T-helper 17 cell (primary cell): ENCODE data around the gene RANBP10. TPM values are rescaled to one million over a fixed set of nuclear protein-coding genes. Genes with fewer than 3 reads are reported as not detected.
A peak's percentile ranks its signal among the peaks of the same experiment; 100 is the strongest.
"Not testable (repeated sequence)": the region's sequence is repeated elsewhere in the genome, so short reads cannot be mapped to it uniquely, and the experiment has no call there.

Source experiments
- ATAC-seq: fragments of 150-1000 bp; cut with Tn5 transposase; 2 replicates; pipeline ENCODE4 v1.10.0; 2021; ENCODE audit warnings: mild to moderate bottlenecking, moderate library complexity
- DNase-seq, 3 donors: peaks; one replicate each; pipeline versions ENCODE4 v3.0.0 to v3.0.0-alpha.2; 2020 to 2021
- H3K9me3 ChIP-seq: one replicate; pipeline ENCODE4 v1.7.0; 2013; ENCODE audit warnings: low read length, mild to moderate bottlenecking; ENCODE audit not compliant: control insufficient read depth, poor library complexity, severe bottlenecking
- H3K27ac Mint-ChIP-seq: one replicate; pipeline ENCODE4 v1.8.0; 2022; ENCODE audit warnings: mild to moderate bottlenecking, moderate library complexity, mixed read lengths
- H3K27me3 Mint-ChIP-seq: one replicate; pipeline ENCODE4 v1.8.0; 2022; ENCODE audit warnings: mixed read lengths
- H3K36me3 Mint-ChIP-seq: one replicate; pipeline ENCODE4 v1.8.0; 2022; ENCODE audit warnings: low read depth, mixed read lengths
- H3K4me1 Mint-ChIP-seq: one replicate; pipeline ENCODE4 v1.8.0; 2022; ENCODE audit warnings: mild to moderate bottlenecking, mixed read lengths
- H3K4me3 Mint-ChIP-seq: one replicate; pipeline ENCODE4 v1.8.0; 2022; ENCODE audit warnings: mild to moderate bottlenecking, moderate library complexity, mixed read lengths
- total RNA-seq, 4 donors: library from RNA in 2 of 4; stranded (reverse) in 2 of 4; gene quantifications; one replicate each; pipeline ENCODE4 v1.2.3 and lab custom pipeline; 2022 to 2026

Gene RANBP10
- total RNA-seq, 2 donors from 2014 or later, result 29.8 to 30.4 TPM

DNA sequence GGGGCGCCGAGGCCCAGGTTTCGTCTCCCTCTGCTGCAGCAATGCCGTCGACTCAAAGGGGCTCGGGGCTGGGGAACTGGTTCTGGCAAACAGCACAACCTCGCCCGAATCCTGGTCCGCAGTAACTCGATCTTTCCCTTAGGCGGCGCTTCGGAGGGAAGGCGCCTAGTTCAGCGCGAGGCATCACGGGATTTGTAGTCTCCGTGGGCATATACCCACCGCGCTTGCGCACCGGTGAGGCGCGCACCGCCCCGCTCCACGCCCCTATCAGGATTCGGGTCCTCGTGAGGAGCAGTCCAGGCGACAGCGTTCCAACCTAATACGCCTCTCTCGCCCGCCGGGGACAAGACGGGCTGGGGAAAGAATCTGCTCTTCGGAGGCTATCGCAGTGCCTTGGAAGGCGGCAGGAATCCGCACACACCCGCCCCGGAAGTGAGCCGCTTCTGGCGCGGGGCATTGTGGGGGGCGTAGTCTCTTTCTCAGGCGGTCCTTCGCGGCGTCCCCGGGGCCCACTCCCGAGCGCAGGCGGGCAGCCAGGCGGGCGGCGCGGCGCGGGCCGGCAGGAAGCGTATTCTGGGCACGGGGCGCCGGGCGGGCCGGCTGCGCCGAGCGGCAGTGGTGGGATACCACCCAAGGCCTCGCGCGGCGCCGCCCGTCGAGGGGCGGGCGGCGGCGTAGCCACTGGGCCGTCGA lies 35.6 kb upstream of the RANBP10 start, which contains the start of gene THAP11:
THAP11 (plus strand) TSS at position 505 of the 693 bp plus-strand sequence. CDS start 235 bp downstream, outside the sequence.
- peak within 1 kb of the TSS; percentile 95 for H3K27ac Mint-ChIP-seq

DNA sequence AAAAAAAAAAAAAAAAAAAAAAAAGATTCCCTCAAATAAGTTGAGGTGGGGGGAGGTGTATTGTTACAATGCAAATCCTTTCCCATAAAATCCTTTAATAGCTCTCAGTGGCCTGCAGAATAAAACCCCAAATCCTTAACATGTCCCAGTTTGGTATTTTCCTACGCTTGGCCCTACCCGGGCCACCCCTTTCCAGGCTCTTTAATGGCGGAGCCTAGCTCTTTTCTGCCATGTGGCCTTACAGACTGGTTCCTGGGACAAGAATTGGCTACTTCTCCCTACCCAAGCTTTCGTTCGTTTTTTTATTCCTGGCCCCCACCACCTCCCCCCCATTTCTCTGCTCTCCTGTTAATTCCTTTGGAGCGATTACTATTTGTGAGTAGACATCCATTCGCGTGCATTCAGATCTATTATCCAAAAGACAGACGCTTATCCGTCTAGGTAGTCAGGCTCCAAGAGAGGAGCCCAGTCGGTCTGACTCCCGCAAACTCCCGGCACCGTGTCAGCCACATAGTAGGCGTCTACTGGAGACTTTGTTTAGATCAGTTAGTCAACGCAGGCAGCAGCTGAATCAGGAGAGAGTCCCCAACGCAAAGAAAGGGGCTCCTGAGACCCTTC lies 34.9 kb upstream of the RANBP10 start:
- Mint-ChIP-seq H3K36me3 (no peaks in the 10 kb centered on the region), H3K4me3 (peak overlapping the region; percentile 89), H3K4me1 (peaks cover 33% of the 10 kb centered on the region), H3K27ac (peak overlapping the region; percentile 95), H3K27me3 (no peaks in the 10 kb centered on the region)
- DNase-seq (no peak), ATAC-seq (no peak)
- H3K9me3 ChIP-seq, result no peaks in the 10 kb centered on the region

More for the DNA sequence above, 35.6 kb upstream of the RANBP10 start, which contains the start of gene THAP11:
- no peaks in the 10 kb centered on the region for H3K9me3 ChIP-seq
- Mint-ChIP-seq H3K27me3 (no peaks in the 10 kb centered on the region), H3K4me3 (peak within 1 kb of the TSS; percentile 92), H3K4me1 (peaks cover 33% of the 10 kb centered on the region), H3K36me3 (no peaks in the 10 kb centered on the region)
- DNase-seq, result peak; percentile 84 to 93 (median 87)
- ATAC-seq, result peak; percentile 62

DNA sequence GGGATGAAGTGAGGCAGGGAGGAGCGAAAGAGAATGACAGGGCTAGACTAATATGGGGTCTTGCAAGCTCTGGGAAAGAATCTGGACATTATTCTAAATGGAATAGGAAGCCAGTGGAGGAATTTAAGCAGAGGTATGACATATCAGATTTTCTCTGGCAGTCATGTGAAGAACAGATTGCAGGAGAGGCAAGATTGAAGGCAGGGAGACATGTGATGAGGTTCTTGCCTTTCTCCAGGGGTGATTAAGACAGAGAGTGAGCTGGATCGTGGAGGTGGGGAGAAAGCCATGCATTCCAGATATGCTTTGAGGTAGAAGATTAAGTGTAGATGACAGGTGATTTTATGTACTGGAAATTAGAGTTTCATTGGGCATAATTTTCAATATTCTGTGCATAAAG lies 31.5 kb upstream of the RANBP10 start:
- Mint-ChIP-seq H3K27me3 (no peaks in the 10 kb centered on the region), H3K27ac (no peak overlapping the region), H3K4me1 (peaks cover 15% of the 10 kb centered on the region), H3K36me3 (no peaks in the 10 kb centered on the region), H3K4me3 (peak overlapping the region; percentile 52)
- H3K9me3 ChIP-seq, result no peaks in the 10 kb centered on the region
- no peak for DNase-seq
- no peak for ATAC-seq

DNA sequence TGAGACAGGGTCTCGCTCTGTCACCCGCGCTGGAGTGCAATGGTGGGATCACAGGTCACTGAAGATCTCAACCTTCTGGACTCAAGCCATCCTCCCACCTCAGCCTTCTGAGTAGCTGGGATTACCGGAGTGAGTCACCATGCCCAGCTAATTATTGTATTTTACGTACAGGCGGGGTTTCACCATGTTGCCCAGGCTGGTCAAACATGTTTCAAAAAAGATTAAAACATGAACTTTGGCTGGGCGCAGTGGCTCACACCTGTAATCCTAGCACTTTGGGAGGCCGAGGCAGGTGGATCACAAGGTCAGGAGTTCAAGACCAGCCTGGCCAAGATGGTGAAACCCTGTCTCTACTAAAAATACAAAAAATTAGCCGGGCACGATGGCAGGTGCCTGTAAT lies 30.8 kb upstream of the RANBP10 start:
- DNase-seq, H3K4me3 Mint-ChIP-seq, H3K9me3 ChIP-seq, H3K27me3 Mint-ChIP-seq, H3K36me3 Mint-ChIP-seq, ATAC-seq, H3K27ac Mint-ChIP-seq: not testable (repeated sequence)
- peaks cover 12% of the 10 kb centered on the region for H3K4me1 Mint-ChIP-seq

DNA sequence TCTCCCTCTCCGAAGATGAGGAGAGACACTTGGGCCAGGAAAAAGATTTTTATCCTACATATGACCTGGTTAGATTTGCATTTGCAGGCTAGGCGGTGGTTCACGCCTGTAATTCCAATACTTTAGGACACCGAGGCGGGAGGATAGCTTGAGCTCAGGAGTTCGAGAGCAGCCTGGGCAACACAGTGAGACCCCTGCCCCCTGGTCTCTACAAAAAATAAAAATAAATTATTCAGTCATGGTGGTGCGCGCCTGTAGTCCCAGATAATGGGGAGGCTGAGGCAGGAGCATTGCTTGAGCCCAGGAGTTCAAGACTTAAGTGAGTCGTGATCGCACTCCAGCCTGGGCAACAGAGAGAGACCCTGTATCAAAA lies 27.9 kb upstream of the RANBP10 start:
- H3K27me3 Mint-ChIP-seq, result no peaks in the 10 kb centered on the region
- ATAC-seq, result no peak
- H3K4me1 Mint-ChIP-seq, result peaks cover 7% of the 10 kb centered on the region
- DNase-seq, result no peak
- H3K36me3 Mint-ChIP-seq, result peaks cover 6% of the 10 kb centered on the region
- no peaks in the 10 kb centered on the region for H3K9me3 ChIP-seq
- H3K27ac Mint-ChIP-seq, result peak overlapping the region; percentile 79
- peak overlapping the region; percentile 95 for H3K4me3 Mint-ChIP-seq

DNA sequence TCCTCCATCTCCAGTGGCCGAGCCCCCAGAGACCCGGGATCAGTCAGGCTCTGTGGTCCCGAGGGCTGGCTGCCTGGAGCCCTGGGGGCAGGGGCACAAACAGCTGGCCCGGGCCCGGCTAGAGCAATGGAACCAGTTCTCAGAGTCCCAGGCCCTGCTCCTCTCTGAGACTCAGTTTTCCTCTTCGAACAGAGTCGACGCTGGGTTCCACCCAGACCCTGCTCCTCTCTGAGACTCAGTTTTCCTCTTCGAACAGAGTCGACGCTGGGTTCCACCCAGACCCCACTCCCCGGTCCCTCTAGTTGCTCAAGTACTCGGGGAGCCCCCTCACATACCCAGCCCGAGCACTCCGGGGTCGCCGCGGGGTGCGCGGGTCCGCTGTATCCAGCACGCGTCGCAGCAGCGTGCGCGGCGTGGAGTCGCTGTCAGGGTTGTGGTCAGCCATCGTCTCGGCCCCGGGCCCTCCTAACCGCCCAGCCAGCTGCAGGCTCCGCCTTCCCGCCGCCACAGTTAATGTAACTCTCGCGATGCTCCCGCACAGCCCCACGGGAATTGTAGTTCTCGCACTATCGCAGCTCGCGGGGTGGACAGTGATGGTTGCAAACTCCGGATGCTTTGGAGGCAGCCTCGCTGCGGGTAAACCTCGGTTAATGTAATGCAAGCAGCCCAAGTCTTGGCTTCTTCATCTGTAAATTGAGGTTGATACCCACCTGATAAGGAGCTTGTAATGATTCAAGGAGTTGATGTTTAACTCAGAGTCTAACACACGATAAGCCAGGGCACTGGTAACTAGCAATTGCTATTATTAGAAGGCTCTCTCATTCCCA lies 27.3 kb upstream of the RANBP10 start:
- Mint-ChIP-seq H3K27me3 (no peaks in the 10 kb centered on the region), H3K36me3 (peaks cover 6% of the 10 kb centered on the region), H3K4me3 (peak overlapping the region; percentile 95), H3K4me1 (peaks cover 7% of the 10 kb centered on the region), H3K27ac (peak overlapping the region; percentile 79)
- ATAC-seq (peak; percentile 100), DNase-seq (peak; percentile 82 to 89 (median 85))
- H3K9me3 ChIP-seq, result no peaks in the 10 kb centered on the region

DNA sequence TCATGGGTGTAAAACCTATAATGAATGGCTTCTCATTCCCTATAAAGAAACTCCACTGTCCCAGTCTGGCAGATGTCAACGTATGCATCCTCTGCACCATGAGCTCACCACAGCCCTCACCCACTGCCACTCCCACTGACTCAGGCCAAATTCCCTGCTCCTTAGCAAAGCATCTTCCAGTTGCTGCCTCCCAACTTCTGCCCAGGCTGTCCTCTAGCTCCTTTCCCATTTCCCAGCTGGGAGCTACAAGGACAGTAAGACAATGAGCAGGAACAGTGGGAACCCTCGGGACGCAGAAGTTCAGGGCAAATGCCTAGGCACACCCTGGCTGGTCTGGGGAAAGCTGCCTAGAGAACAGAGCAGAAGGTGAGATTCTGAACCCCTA lies 26.7 kb upstream of the RANBP10 start:
- no peaks in the 10 kb centered on the region for H3K27me3 Mint-ChIP-seq
- H3K36me3 Mint-ChIP-seq, result peaks cover 6% of the 10 kb centered on the region
- ATAC-seq (no peak), DNase-seq (no peak)
- peak overlapping the region; percentile 95 for H3K4me3 Mint-ChIP-seq
- H3K4me1 Mint-ChIP-seq, result peaks cover 7% of the 10 kb centered on the region
- H3K9me3 ChIP-seq, result no peaks in the 10 kb centered on the region
- peak overlapping the region; percentile 79 for H3K27ac Mint-ChIP-seq

DNA sequence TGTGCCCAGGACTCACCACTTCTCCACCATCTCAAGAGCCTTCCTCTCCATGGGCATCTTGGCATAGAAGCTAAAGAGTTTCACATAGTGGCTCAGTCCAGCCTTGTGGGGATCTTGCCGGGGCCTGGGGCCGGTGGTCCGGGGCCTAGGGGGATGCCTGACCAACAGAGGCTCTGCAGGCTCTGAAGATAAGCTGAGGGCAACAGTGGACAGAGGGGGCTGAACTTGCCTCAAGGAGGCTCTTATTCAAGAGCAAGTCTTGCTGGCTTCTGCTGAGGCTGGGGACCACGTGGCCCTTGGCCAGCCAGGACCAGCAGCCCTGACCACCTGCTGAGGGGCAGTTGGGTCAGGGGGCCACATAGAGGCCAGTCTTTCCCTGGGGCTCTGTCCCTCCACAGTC lies 22.3 kb upstream of the RANBP10 start:
- ATAC-seq (no peak), DNase-seq (no peak)
- Mint-ChIP-seq H3K4me3 (no peak overlapping the region), H3K27me3 (no peaks in the 10 kb centered on the region), H3K4me1 (peaks cover 4% of the 10 kb centered on the region), H3K27ac (peak overlapping the region; percentile 65), H3K36me3 (peaks cover 6% of the 10 kb centered on the region)
- H3K9me3 ChIP-seq, result no peaks in the 10 kb centered on the region

DNA sequence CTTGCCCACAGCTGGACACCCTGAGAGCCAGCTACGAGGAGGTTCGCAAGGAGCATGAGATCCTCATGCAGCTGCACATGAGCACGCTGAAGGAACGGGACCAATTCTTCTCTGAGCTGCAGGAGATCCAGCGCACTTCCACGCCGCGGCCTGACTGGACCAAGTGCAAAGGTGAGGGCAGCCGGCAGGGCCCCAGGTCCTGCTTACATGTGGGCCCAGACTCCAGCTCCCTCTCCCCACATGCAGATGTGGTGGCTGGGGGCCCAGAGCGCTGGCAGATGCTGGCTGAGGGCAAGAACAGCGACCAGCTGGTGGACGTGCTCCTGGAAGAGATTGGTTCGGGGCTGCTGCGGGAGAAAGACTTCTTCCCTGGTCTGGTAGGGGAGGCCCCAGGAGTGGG lies 19.5 kb upstream of the RANBP10 start:
- ATAC-seq (no peak), DNase-seq (no peak)
- Mint-ChIP-seq H3K27ac (no peak overlapping the region), H3K4me1 (no peaks in the 10 kb centered on the region), H3K4me3 (no peak overlapping the region), H3K27me3 (no peaks in the 10 kb centered on the region), H3K36me3 (peaks cover 5% of the 10 kb centered on the region)
- no peaks in the 10 kb centered on the region for H3K9me3 ChIP-seq

DNA sequence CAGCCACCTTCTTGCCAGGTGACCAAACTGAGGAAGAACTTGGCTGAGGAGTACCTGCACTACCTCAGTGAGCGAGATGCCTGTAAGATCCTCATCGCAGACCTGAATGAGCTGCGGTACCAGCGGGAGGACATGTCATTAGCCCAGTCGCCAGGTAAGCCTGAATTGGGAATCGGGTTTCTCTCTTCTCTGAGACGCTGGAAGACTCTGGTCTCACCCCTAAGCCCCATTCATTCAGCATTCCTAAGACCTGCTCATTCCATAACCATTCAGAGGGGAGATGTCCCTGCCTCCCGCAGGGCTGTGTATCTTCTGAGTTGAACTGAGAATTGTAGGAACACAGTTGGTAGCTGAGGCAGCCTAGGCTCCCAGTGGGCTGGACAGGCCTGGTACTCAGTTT lies 18.8 kb upstream of the RANBP10 start:
- no peaks in the 10 kb centered on the region for H3K9me3 ChIP-seq
- peaks cover 4% of the 10 kb centered on the region for H3K36me3 Mint-ChIP-seq
- H3K4me1 Mint-ChIP-seq, result no peaks in the 10 kb centered on the region
- no peaks in the 10 kb centered on the region for H3K27me3 Mint-ChIP-seq
- no peak overlapping the region for H3K4me3 Mint-ChIP-seq
- no peak for DNase-seq
- H3K27ac Mint-ChIP-seq, result no peak overlapping the region
- no peak for ATAC-seq

DNA sequence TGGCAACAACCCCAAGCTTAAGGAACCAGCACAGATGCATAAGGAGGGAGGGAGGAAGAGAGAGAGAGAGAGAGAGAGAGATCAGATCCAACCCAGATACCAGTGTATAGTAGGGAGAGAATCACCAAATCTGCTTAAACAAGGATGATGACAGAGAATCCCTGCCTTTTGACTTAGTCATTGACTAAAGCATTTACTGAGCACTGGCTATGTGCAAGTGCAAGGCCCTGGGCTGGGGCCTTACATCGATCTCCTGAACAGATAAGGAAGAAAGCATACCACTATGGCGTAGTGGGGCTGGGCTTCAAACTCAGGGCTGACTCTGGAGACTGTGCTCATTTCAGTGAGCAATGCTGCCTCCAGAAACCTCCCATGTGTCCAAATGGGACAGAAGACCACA lies 16.2 kb upstream of the RANBP10 start:
- ATAC-seq (no peak), DNase-seq (no peak)
- H3K27ac Mint-ChIP-seq, result no peak overlapping the region
- no peaks in the 10 kb centered on the region for H3K9me3 ChIP-seq
- no peaks in the 10 kb centered on the region for H3K4me1 Mint-ChIP-seq
- H3K36me3 Mint-ChIP-seq, result no peaks in the 10 kb centered on the region
- no peak overlapping the region for H3K4me3 Mint-ChIP-seq
- no peaks in the 10 kb centered on the region for H3K27me3 Mint-ChIP-seq

DNA sequence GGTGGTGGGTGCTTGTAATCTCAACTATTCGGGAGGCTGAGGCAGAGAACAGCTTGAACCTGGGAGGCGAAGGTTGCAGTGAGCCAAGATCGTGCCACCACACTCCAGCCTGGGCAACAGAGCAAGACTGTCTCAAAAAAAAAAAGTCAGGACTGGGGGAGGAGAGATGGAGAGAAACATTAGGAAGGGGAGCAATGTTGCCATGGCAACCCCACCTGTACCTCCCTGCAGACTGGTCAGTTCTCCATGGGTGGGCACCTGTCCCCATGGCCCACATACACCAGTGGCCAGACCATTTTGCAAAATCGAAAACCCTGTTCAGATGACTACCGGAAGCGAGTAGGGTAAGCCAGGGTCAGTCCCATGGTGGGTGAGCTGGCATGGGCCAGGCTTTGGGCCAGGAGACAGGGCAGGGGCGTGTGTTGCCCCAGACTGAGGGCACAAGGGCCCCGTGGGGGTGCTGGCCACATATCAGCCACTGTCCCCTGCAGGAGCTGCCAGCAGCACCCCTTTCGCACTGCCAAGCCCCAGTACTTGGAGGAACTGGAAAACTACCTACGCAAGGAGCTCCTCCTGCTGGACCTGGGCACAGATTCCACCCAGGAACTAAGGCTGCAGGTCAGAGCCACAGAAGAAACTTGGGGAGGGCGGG lies 14.4 kb upstream of the RANBP10 start:
- no peak for ATAC-seq
- H3K27ac Mint-ChIP-seq, result no peak overlapping the region
- no peak overlapping the region for H3K4me3 Mint-ChIP-seq

DNA sequence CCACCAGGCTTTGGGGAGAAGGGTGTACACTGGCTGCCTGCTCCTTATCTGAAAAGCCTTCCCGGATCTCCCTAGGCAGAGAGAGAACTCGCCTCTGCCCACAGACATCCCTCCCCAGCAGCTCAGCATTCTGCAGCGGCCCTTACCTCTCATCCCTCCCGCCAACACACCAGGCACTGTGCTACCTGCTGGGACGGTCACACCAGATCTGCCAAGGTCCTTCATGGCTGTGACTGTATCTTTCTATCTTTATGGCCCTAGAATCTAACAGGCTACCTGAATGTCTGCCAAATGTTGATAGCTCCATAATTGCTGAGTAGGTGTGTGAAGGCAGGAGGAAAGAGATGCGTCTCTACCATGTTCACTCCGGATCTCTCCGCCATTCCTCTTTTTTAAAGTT lies 8.2 kb upstream of the RANBP10 start:
- Mint-ChIP-seq H3K27ac (no peak overlapping the region), H3K36me3 (no peaks in the 10 kb centered on the region), H3K27me3 (no peaks in the 10 kb centered on the region), H3K4me1 (peaks cover 5% of the 10 kb centered on the region), H3K4me3 (no peak overlapping the region)
- H3K9me3 ChIP-seq, result no peaks in the 10 kb centered on the region
- ATAC-seq (no peak), DNase-seq (no peak)

More for the DNA sequence above, 14.4 kb upstream of the RANBP10 start:
- peaks cover 5% of the 10 kb centered on the region for H3K4me1 Mint-ChIP-seq
- no peaks in the 10 kb centered on the region for H3K27me3 Mint-ChIP-seq
- no peaks in the 10 kb centered on the region for H3K36me3 Mint-ChIP-seq
- no peaks in the 10 kb centered on the region for H3K9me3 ChIP-seq
- no peak for DNase-seq
